Spleen (tissue), 7 donors: Measurements from ENCODE around the gene CLEC4G.

Source experiments
- POLR2A ChIP-seq, 3 donors: fragments of 450-650 bp; IDR thresholded peaks; one replicate each; pipeline ENCODE4 v1.5.1; 2017; ENCODE audit warnings: antibody characterized with exemption in 3 of 3, mild to moderate bottlenecking in 1 of 3
- POLR2AphosphoS5 ChIP-seq, 3 donors: sonication (generic); formaldehyde crosslinking; IDR thresholded peaks; one replicate each; pipeline ENCODE4 v1.5.1; 2017; ENCODE audit warnings: antibody characterized with exemption in 3 of 3
- TF ChIP-seq, protein P1 (sequence below), 11 experiments: fragments of 200-600 bp in 7 of 11; fragments of 450-650 bp in 4 of 11; sonication (generic) in 4 of 11; IDR thresholded peaks in 8 of 11; conservative IDR thresholded peaks in 3 of 11; 1 replicate in 7 of 11; 2 replicates in 4 of 11; pipeline versions ENCODE4 v1.4.0 to v1.8.0; 2016 to 2021; ENCODE audit warnings: antibody characterized with exemption in 11 of 11, inconsistent platforms in 4 of 11, mild to moderate bottlenecking in 1 of 11
- donor health status: DM: no; HTN: no; CAD: no; lungs with moderate emphysema.
- donor health status: DM: no; HTN: no; CAD: no.
- donor health status: DM: no; HTN: no; CAD: no.

DNA sequence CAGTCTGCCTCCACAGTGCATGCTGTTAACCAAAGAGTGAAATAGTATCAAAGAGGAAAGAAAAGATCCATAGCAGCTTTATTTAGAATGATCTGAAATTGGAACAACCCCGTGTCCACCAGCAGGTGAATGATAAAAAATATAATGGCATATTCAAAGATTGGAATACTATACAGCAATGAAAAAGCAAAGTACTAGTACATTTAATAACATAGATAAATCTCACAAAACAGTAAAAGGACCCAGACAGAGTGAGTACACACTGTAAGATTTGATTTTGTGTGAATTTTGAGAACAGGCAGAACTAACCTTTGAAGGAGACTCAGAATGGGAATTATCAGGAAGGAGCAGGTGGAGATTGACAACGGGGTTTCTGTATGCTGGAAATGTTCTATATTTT, 16.3 kb upstream of the CLEC4G start:
- TF ChIP-seq, protein P1, sequence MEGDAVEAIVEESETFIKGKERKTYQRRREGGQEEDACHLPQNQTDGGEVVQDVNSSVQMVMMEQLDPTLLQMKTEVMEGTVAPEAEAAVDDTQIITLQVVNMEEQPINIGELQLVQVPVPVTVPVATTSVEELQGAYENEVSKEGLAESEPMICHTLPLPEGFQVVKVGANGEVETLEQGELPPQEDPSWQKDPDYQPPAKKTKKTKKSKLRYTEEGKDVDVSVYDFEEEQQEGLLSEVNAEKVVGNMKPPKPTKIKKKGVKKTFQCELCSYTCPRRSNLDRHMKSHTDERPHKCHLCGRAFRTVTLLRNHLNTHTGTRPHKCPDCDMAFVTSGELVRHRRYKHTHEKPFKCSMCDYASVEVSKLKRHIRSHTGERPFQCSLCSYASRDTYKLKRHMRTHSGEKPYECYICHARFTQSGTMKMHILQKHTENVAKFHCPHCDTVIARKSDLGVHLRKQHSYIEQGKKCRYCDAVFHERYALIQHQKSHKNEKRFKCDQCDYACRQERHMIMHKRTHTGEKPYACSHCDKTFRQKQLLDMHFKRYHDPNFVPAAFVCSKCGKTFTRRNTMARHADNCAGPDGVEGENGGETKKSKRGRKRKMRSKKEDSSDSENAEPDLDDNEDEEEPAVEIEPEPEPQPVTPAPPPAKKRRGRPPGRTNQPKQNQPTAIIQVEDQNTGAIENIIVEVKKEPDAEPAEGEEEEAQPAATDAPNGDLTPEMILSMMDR (IDR thresholded peaks at IDR 0.05 in 8 of 11, conservative IDR thresholded peaks at IDR 0.05 in 3 of 11): no peak
- TF ChIP-seq POLR2A (IDR thresholded peaks at IDR 0.05): no peak
- no peak for TF ChIP-seq POLR2AphosphoS5 (IDR thresholded peaks at IDR 0.05)
